ENCODE measurements around the gene TKFC. TPM values are rescaled to one million over a fixed set of nuclear protein-coding genes. Genes with fewer than 3 reads are reported as not detected.

The TKFC gene
- total RNA-seq, 1 donor from 2014 or later = 6.8 TPM

- peak overlapping the region; percentile 92 to 99 (median 98) for H3K4me3 ChIP-seq (ENCODE audit: low read length in 3 of 3)
- H3K27me3 ChIP-seq (ENCODE audit: control insufficient read depth in 3 of 3, insufficient read depth in 3 of 3, low read length in 3 of 3) = no peaks in the 10 kb centered on the region
- no peaks in the 10 kb centered on the region for H3K9me3 ChIP-seq (ENCODE audit: control insufficient read depth in 3 of 3, low read length in 3 of 3)
- peak overlapping the region; percentile 92 to 100 (median 98) for H3K9ac ChIP-seq (ENCODE audit: low read depth in 1 of 3, low read length in 3 of 3)
- H3K27ac ChIP-seq (ENCODE audit: low read depth, low read length) = peak overlapping the region; percentile 96
- H3K36me3 ChIP-seq (ENCODE audit: control insufficient read depth in 3 of 3, insufficient read depth in 3 of 3, low read length in 3 of 3) = peaks cover 21 to 31% (median 27%) of the 10 kb centered on the region in 3 donors
- H3K4me1 ChIP-seq (ENCODE audit: control insufficient read depth in 3 of 3, insufficient read depth in 3 of 3, low read length in 3 of 3) = peaks cover 19 to 30% (median 26%) of the 10 kb centered on the region in 3 donors
These were observed 29.5 kb downstream of the TKFC start for GRCh38 chr11:61362542-61362875.

- Histone ChIP-seq H3K4me3 (ENCODE audit: low read length in 3 of 3) (no peak overlapping the region), H3K27ac (ENCODE audit: low read depth, low read length) (no peak overlapping the region), H3K9ac (ENCODE audit: low read depth in 1 of 3, low read length in 3 of 3) (no peak overlapping the region), H3K9me3 (ENCODE audit: control insufficient read depth in 3 of 3, low read length in 3 of 3) (no peaks in the 10 kb centered on the region), H3K27me3 (ENCODE audit: control insufficient read depth in 3 of 3, insufficient read depth in 3 of 3, low read length in 3 of 3) (no peaks in the 10 kb centered on the region), H3K4me1 (ENCODE audit: control insufficient read depth in 3 of 3, insufficient read depth in 3 of 3, low read length in 3 of 3) (peaks cover 19 to 30% (median 29%) of the 10 kb centered on the region in 3 donors), H3K36me3 (ENCODE audit: control insufficient read depth in 3 of 3, insufficient read depth in 3 of 3, low read length in 3 of 3) (peaks cover 35 to 45% (median 42%) of the 10 kb centered on the region in 3 donors)
These were observed 31.1 kb downstream of the TKFC start for GRCh38 chr11:61364012-61364675.

GRCh38 chr11:61367406-61367805 is 34.4 kb downstream of the TKFC start:
- no peaks in the 10 kb centered on the region for H3K27me3 ChIP-seq (ENCODE audit: control insufficient read depth in 3 of 3, insufficient read depth in 3 of 3, low read length in 3 of 3)
- H3K36me3 ChIP-seq (ENCODE audit: control insufficient read depth in 3 of 3, insufficient read depth in 3 of 3, low read length in 3 of 3) = peaks cover 45 to 61% (median 55%) of the 10 kb centered on the region in 3 donors

GRCh38 chr11:61368646-61369045 is 35.6 kb downstream of the TKFC start:
- Histone ChIP-seq H3K4me1 (ENCODE audit: control insufficient read depth in 3 of 3, insufficient read depth in 3 of 3, low read length in 3 of 3) (peaks cover 0 to 17% (median 8%) of the 10 kb centered on the region in 3 donors), H3K4me3 (ENCODE audit: low read length in 3 of 3) (no peak overlapping the region), H3K27ac (ENCODE audit: low read depth, low read length) (no peak overlapping the region), H3K9ac (ENCODE audit: low read depth in 1 of 3, low read length in 3 of 3) (no peak overlapping the region), H3K36me3 (ENCODE audit: control insufficient read depth in 3 of 3, insufficient read depth in 3 of 3, low read length in 3 of 3) (peaks cover 45 to 58% (median 57%) of the 10 kb centered on the region in 3 donors), H3K9me3 (ENCODE audit: control insufficient read depth in 3 of 3, low read length in 3 of 3) (no peaks in the 10 kb centered on the region), H3K27me3 (ENCODE audit: control insufficient read depth in 3 of 3, insufficient read depth in 3 of 3, low read length in 3 of 3) (no peaks in the 10 kb centered on the region)

More at GRCh38 chr11:61367406-61367805, 34.4 kb downstream of the TKFC start:
- Histone ChIP-seq H3K9me3 (ENCODE audit: control insufficient read depth in 3 of 3, low read length in 3 of 3) (no peaks in the 10 kb centered on the region), H3K27ac (ENCODE audit: low read depth, low read length) (no peak overlapping the region), H3K4me3 (ENCODE audit: low read length in 3 of 3) (no peak overlapping the region), H3K9ac (ENCODE audit: low read depth in 1 of 3, low read length in 3 of 3) (no peak overlapping the region), H3K4me1 (ENCODE audit: control insufficient read depth in 3 of 3, insufficient read depth in 3 of 3, low read length in 3 of 3) (peaks cover 11 to 25% (median 18%) of the 10 kb centered on the region in 3 donors)

GRCh38 chr11:61369372-61370348 is 36.6 kb downstream of the TKFC start:
- H3K4me1 ChIP-seq (ENCODE audit: control insufficient read depth in 3 of 3, insufficient read depth in 3 of 3, low read length in 3 of 3) = peaks cover 0 to 17% (median 7%) of the 10 kb centered on the region in 3 donors
- peaks cover 38 to 49% (median 48%) of the 10 kb centered on the region in 3 donors for H3K36me3 ChIP-seq (ENCODE audit: control insufficient read depth in 3 of 3, insufficient read depth in 3 of 3, low read length in 3 of 3)
- H3K9me3 ChIP-seq (ENCODE audit: control insufficient read depth in 3 of 3, low read length in 3 of 3) = no peaks in the 10 kb centered on the region
- no peaks in the 10 kb centered on the region for H3K27me3 ChIP-seq (ENCODE audit: control insufficient read depth in 3 of 3, insufficient read depth in 3 of 3, low read length in 3 of 3)
- H3K9ac ChIP-seq (ENCODE audit: low read depth in 1 of 3, low read length in 3 of 3) = peak overlapping the region in 1 of 3 donors; percentile 17
- no peak overlapping the region for H3K4me3 ChIP-seq (ENCODE audit: low read length in 3 of 3)
- H3K27ac ChIP-seq (ENCODE audit: low read depth, low read length) = peak overlapping the region; percentile 40

GRCh38 chr11:61370349-61371005 is 37.4 kb downstream of the TKFC start:
- H3K4me3 ChIP-seq (ENCODE audit: low read length in 3 of 3) = no peak overlapping the region
- H3K4me1 ChIP-seq (ENCODE audit: control insufficient read depth in 3 of 3, insufficient read depth in 3 of 3, low read length in 3 of 3) = peaks cover 0 to 17% (median 9%) of the 10 kb centered on the region in 3 donors
- H3K27ac ChIP-seq (ENCODE audit: low read depth, low read length) = no peak overlapping the region
- H3K36me3 ChIP-seq (ENCODE audit: control insufficient read depth in 3 of 3, insufficient read depth in 3 of 3, low read length in 3 of 3) = peaks cover 37 to 48% (median 46%) of the 10 kb centered on the region in 3 donors
- no peaks in the 10 kb centered on the region for H3K9me3 ChIP-seq (ENCODE audit: control insufficient read depth in 3 of 3, low read length in 3 of 3)
- H3K9ac ChIP-seq (ENCODE audit: low read depth in 1 of 3, low read length in 3 of 3) = no peak overlapping the region
- no peaks in the 10 kb centered on the region for H3K27me3 ChIP-seq (ENCODE audit: control insufficient read depth in 3 of 3, insufficient read depth in 3 of 3, low read length in 3 of 3)

- no peaks in the 10 kb centered on the region for H3K27me3 ChIP-seq (ENCODE audit: control insufficient read depth in 3 of 3, insufficient read depth in 3 of 3, low read length in 3 of 3)
- H3K4me1 ChIP-seq (ENCODE audit: control insufficient read depth in 3 of 3, insufficient read depth in 3 of 3, low read length in 3 of 3) = peaks cover 0 to 17% (median 13%) of the 10 kb centered on the region in 3 donors
- H3K36me3 ChIP-seq (ENCODE audit: control insufficient read depth in 3 of 3, insufficient read depth in 3 of 3, low read length in 3 of 3) = peaks cover 21 to 27% (median 27%) of the 10 kb centered on the region in 3 donors
- H3K9ac ChIP-seq (ENCODE audit: low read depth in 1 of 3, low read length in 3 of 3) = no peak overlapping the region
- no peak overlapping the region for H3K27ac ChIP-seq (ENCODE audit: low read depth, low read length)
- H3K4me3 ChIP-seq (ENCODE audit: low read length in 3 of 3) = no peak overlapping the region
- H3K9me3 ChIP-seq (ENCODE audit: control insufficient read depth in 3 of 3, low read length in 3 of 3) = no peaks in the 10 kb centered on the region
These were observed 39.8 kb downstream of the TKFC start for GRCh38 chr11:61372659-61373420.

- H3K4me3 ChIP-seq (ENCODE audit: low read length in 3 of 3) = no peak overlapping the region
- peaks cover 0 to 11% (median 0%) of the 10 kb centered on the region in 3 donors for H3K4me1 ChIP-seq (ENCODE audit: control insufficient read depth in 3 of 3, insufficient read depth in 3 of 3, low read length in 3 of 3)
- H3K27me3 ChIP-seq (ENCODE audit: control insufficient read depth in 3 of 3, insufficient read depth in 3 of 3, low read length in 3 of 3) = no peaks in the 10 kb centered on the region
- no peaks in the 10 kb centered on the region for H3K9me3 ChIP-seq (ENCODE audit: control insufficient read depth in 3 of 3, low read length in 3 of 3)
- peak overlapping the region in 1 of 3 donors; percentile 8 for H3K9ac ChIP-seq (ENCODE audit: low read depth in 1 of 3, low read length in 3 of 3)
- peaks cover 0 to 3% (median 0%) of the 10 kb centered on the region in 3 donors for H3K36me3 ChIP-seq (ENCODE audit: control insufficient read depth in 3 of 3, insufficient read depth in 3 of 3, low read length in 3 of 3)
- H3K27ac ChIP-seq (ENCODE audit: low read depth, low read length) = no peak overlapping the region
These were observed 42.7 kb downstream of the TKFC start for GRCh38 chr11:61375761-61376108.

GRCh38 chr11:61377461-61378160 is 44.6 kb downstream of the TKFC start:
- Histone ChIP-seq H3K4me1 (ENCODE audit: control insufficient read depth in 3 of 3, insufficient read depth in 3 of 3, low read length in 3 of 3) (peaks cover 0 to 11% (median 0%) of the 10 kb centered on the region in 3 donors), H3K27me3 (ENCODE audit: control insufficient read depth in 3 of 3, insufficient read depth in 3 of 3, low read length in 3 of 3) (no peaks in the 10 kb centered on the region), H3K9ac (ENCODE audit: low read depth in 1 of 3, low read length in 3 of 3) (no peak overlapping the region), H3K4me3 (ENCODE audit: low read length in 3 of 3) (no peak overlapping the region), H3K9me3 (ENCODE audit: control insufficient read depth in 3 of 3, low read length in 3 of 3) (no peaks in the 10 kb centered on the region), H3K27ac (ENCODE audit: low read depth, low read length) (no peak overlapping the region), H3K36me3 (ENCODE audit: control insufficient read depth in 3 of 3, insufficient read depth in 3 of 3, low read length in 3 of 3) (peaks cover 0 to 2% (median 0%) of the 10 kb centered on the region in 3 donors)

All from skeletal muscle tissue (tissue), 4 donors.